H1 (cell line): ENCODE data around the gene GYPE. TPM values are rescaled to one million over a fixed set of nuclear protein-coding genes. Genes with fewer than 3 reads are reported as not detected.
"Not testable (repeated sequence)": the region's sequence is repeated elsewhere in the genome, so short reads cannot be mapped to it uniquely, and the experiment has no call there.

Experiments used
- CTCF ChIA-PET: fragments of 300-600 bp; sonication (Branson Sonifier 250); formaldehyde crosslinking; loops from one replicate; lab custom pipeline; 2021; ENCODE audit not compliant: partially characterized antibody; lab: Charles Lee
- POLR2A ChIA-PET: fragments of 300-600 bp; sonication (Branson Sonifier 250); formaldehyde crosslinking; loops from one replicate; lab custom pipeline; 2021; ENCODE audit warnings: inconsistent platforms; ENCODE audit not compliant: partially characterized antibody; lab: Charles Lee
- DNase-seq, 2 experiments: peaks; one replicate each; pipeline versions ENCODE4 v3.0.0 to v3.0.0-alpha.2; 2010 to 2022; ENCODE audit warnings: low spot score in 2 of 2, low read depth in 1 of 2, mixed read lengths in 1 of 2
- FAIRE-seq: peaks from 2 replicates; lab custom pipeline; 2011; peaks lifted over from hg19 to GRCh38; lab: Jason Lieb, UNC
- H2AFZ ChIP-seq: 2 replicates; pipeline ENCODE4 v1.8.1; 2012; ENCODE audit warnings: low read length, inconsistent platforms
- H2AK5ac ChIP-seq: 2 replicates; pipeline ENCODE4 v1.6.1; 2013; ENCODE audit warnings: low read depth, low read length
- H2BK120ac ChIP-seq: replicated peaks from 2 replicates; pipeline ENCODE3; 2013; ENCODE audit warnings: low read depth, low read length, inconsistent platforms
- H2BK12ac ChIP-seq: 2 replicates; pipeline ENCODE4 v1.6.1; 2013; ENCODE audit warnings: low read depth, low read length
- H2BK15ac ChIP-seq: 2 replicates; pipeline ENCODE4 v1.6.1; 2013; ENCODE audit warnings: low read length
- H2BK20ac ChIP-seq: 2 replicates; pipeline ENCODE4 v1.6.1; 2013; ENCODE audit warnings: low read length
- H2BK5ac ChIP-seq: 2 replicates; pipeline ENCODE4 v1.6.1; 2013; ENCODE audit warnings: low read depth, low read length
- H3K14ac ChIP-seq: 2 replicates; pipeline ENCODE4 v1.6.1; 2013; ENCODE audit warnings: inconsistent platforms; ENCODE audit not compliant: insufficient read length
- H3K18ac ChIP-seq: 2 replicates; pipeline ENCODE4 v1.6.1; 2013; ENCODE audit warnings: low read length; ENCODE audit errors: extremely low read depth
- H3K23ac ChIP-seq: 2 replicates; pipeline ENCODE4 v1.6.1; 2013; ENCODE audit warnings: inconsistent platforms; ENCODE audit not compliant: insufficient read length
- H3K23me2 ChIP-seq: 2 replicates; pipeline ENCODE4 v1.6.1; 2013; ENCODE audit warnings: low read depth, low read length
- H3K27ac ChIP-seq: 2 replicates; pipeline ENCODE4 v1.6.1; 2011; ENCODE audit warnings: low read depth, low read length, inconsistent platforms
- H3K27me3 ChIP-seq, 4 experiments: replicated peaks in 1 of 4; 1 replicate in 1 of 4; 2 replicates in 3 of 4; pipeline versions ENCODE4 v1.6.1 to v1.8.1; 2011 to 2013; ENCODE audit warnings: low read length in 3 of 4, mild to moderate bottlenecking in 3 of 4, inconsistent platforms in 2 of 4, mixed read lengths in 2 of 4, moderate library complexity in 1 of 4; ENCODE audit not compliant: control insufficient read depth in 3 of 4, insufficient read depth in 3 of 4; ENCODE audit errors: extremely low read depth in 1 of 4
- H3K36me3 ChIP-seq, 4 experiments: 2 replicates each; pipeline versions ENCODE4 v1.6.1 to v1.8.1; 2011 to 2013; ENCODE audit warnings: mild to moderate bottlenecking in 4 of 4, low read length in 3 of 4, moderate library complexity in 2 of 4, control low read depth in 1 of 4, inconsistent platforms in 1 of 4; ENCODE audit not compliant: insufficient read depth in 4 of 4, control insufficient read depth in 2 of 4
- H3K4ac ChIP-seq: replicated peaks from 2 replicates; pipeline ENCODE3; 2013; ENCODE audit warnings: low read length, low read depth, mixed read lengths, inconsistent platforms; ENCODE audit not compliant: insufficient read length
- H3K4me1 ChIP-seq, 4 experiments: replicated peaks in 1 of 4; 1 replicate in 1 of 4; 2 replicates in 3 of 4; pipeline versions ENCODE4 v1.6.1 to v1.8.1; 2011 to 2013; ENCODE audit warnings: low read length in 3 of 4, inconsistent platforms in 2 of 4, mixed read lengths in 1 of 4; ENCODE audit not compliant: insufficient read depth in 4 of 4, control insufficient read depth in 3 of 4
- H3K4me2 ChIP-seq, 2 experiments: 2 replicates each; pipeline versions ENCODE4 v1.6.1 to v1.8.1; 2011 to 2013; ENCODE audit warnings: low read depth in 2 of 2, low read length in 2 of 2, control low read depth in 1 of 2, inconsistent platforms in 1 of 2, mild to moderate bottlenecking in 1 of 2; ENCODE audit not compliant: insufficient read depth in 1 of 2
- H3K4me3 ChIP-seq, 4 experiments: fragments of 200-600, 300-600 bp in 1 of 4; sonication (generic), shearing (Covaris generic), sonication (Bioruptor Twin) in 1 of 4; 2 replicates each; pipeline versions ENCODE4 v1.5.1 to v1.8.1; 2011 to 2016; ENCODE audit warnings: low read length in 4 of 4, low read depth in 3 of 4, control low read depth in 2 of 4, inconsistent platforms in 2 of 4, mild to moderate bottlenecking in 2 of 4, mixed read lengths in 1 of 4, moderate library complexity in 1 of 4; ENCODE audit not compliant: insufficient read depth in 2 of 4; ENCODE audit errors: extremely low read depth in 1 of 4
- H3K56ac ChIP-seq: replicated peaks from 2 replicates; pipeline ENCODE3; 2013; ENCODE audit warnings: low read depth, mild to moderate bottlenecking, mixed read lengths, low read length, inconsistent platforms; ENCODE audit not compliant: insufficient read length
- H3K79me1 ChIP-seq: 2 replicates; pipeline ENCODE4 v1.6.1; 2013; ENCODE audit warnings: low read depth, low read length, control low read depth
- H3K79me2 ChIP-seq, 2 experiments: 2 replicates each; pipeline versions ENCODE4 v1.6.1 to v1.8.1; 2012 to 2013; ENCODE audit warnings: low read length in 2 of 2, mild to moderate bottlenecking in 2 of 2, inconsistent platforms in 1 of 2; ENCODE audit not compliant: insufficient read depth in 2 of 2, control insufficient read depth in 1 of 2
- H3K9ac ChIP-seq, 4 experiments: replicated peaks in 1 of 4; 1 replicate in 1 of 4; 2 replicates in 3 of 4; pipeline versions ENCODE4 v1.6.1 to v1.8.1; 2011 to 2013; ENCODE audit warnings: low read depth in 3 of 4, low read length in 3 of 4, control low read depth in 2 of 4, mild to moderate bottlenecking in 2 of 4, moderate library complexity in 2 of 4, inconsistent platforms in 1 of 4; ENCODE audit errors: extremely low read depth in 1 of 4
- H3K9me3 ChIP-seq, 2 experiments: 2 replicates each; pipeline versions ENCODE4 v1.6.1 to v1.8.1; 2012 to 2013; ENCODE audit warnings: mild to moderate bottlenecking in 2 of 2, moderate library complexity in 2 of 2, control low read depth in 1 of 2, inconsistent platforms in 1 of 2, low read depth in 1 of 2, low read length in 1 of 2, mixed read lengths in 1 of 2; ENCODE audit not compliant: insufficient read depth in 2 of 2
- H4K20me1 ChIP-seq, 2 experiments: replicated peaks in 1 of 2; 2 replicates each; pipeline versions ENCODE3 to v1.8.1; 2011 to 2013; ENCODE audit warnings: inconsistent platforms in 2 of 2, low read length in 2 of 2, mild to moderate bottlenecking in 1 of 2; ENCODE audit not compliant: insufficient read depth in 2 of 2, control insufficient read depth in 1 of 2
- H4K5ac ChIP-seq: 2 replicates; pipeline ENCODE4 v1.6.1; 2013; ENCODE audit warnings: low read length, low read depth, mixed read lengths, inconsistent platforms; ENCODE audit not compliant: insufficient read length
- H4K8ac ChIP-seq: 2 replicates; pipeline ENCODE4 v1.8.0; 2013; ENCODE audit warnings: mild to moderate bottlenecking, moderate library complexity, low read length, inconsistent platforms; ENCODE audit not compliant: insufficient read depth; ENCODE audit errors: extremely low read depth
- H4K91ac ChIP-seq: replicated peaks from 2 replicates; pipeline ENCODE3; 2013; ENCODE audit warnings: low read length, mixed read lengths, inconsistent platforms; ENCODE audit not compliant: insufficient read length
- WGBS, 2 experiments: shearing (Covaris generic) in 1 of 2; methylation state at CpG; one replicate each; pipeline versions ENCODE4 v1.1.6 to v1.1.7; 2013 to 2015; ENCODE audit warnings: low lambda C conversion rate in 2 of 2, mixed read lengths in 2 of 2, inconsistent platforms in 1 of 2, low coverage in 1 of 2, missing lambda C conversion rate in 1 of 2; ENCODE audit not compliant: insufficient replicate concordance in 2 of 2, insufficient coverage in 1 of 2, insufficient read length in 1 of 2; ENCODE audit errors: extremely low coverage in 1 of 2, missing lambda C conversion rate in 1 of 2; 5-methylcytosine and 5-hydroxymethylcytosine counted together
- long read RNA-seq, 2 experiments: library from RNA in 1 of 2; library from capped mRNA in 1 of 2; stranded (forward); transcript quantifications; one replicate each; pipeline ENCODE4 v2.0.0, GENCODE V29; 2021; ENCODE audit warnings: inconsistent platforms in 1 of 2
- polyA minus RNA-seq, 3 experiments: library from RNA; depleted of rRNA, polyadenylated mRNA; stranded (reverse); fragments of >200 nt; gene quantifications; 1 replicate in 2 of 3; 2 replicates in 1 of 3; pipeline ENCODE4 v1.2.3, GENCODE V29; 2011
- polyA plus RNA-seq, 7 experiments: library from polyadenylated mRNA; depleted of rRNA in 3 of 7; stranded (reverse) in 5 of 7; unstranded in 2 of 7; fragments of >200 nt in 5 of 7; fragments of 200-250 nt in 2 of 7; gene quantifications; 1 replicate in 5 of 7; 2 replicates in 1 of 7; 4 replicates in 1 of 7; pipeline versions ENCODE4 v1.2.1 to v1.2.3, GENCODE V29; 2011 to 2013; ENCODE audit warnings: missing spikeins in 2 of 7, mixed read lengths in 2 of 7
- total RNA-seq: library from RNA; stranded (reverse); fragmentation: NEBNext Ultra II Directional; extraction: Animal tissue kit (Norgen Biotek cat#: 25700); gene quantifications from 2 replicates; pipeline ENCODE4 v1.2.1, GENCODE V29; 2021

The GYPE gene
- total RNA-seq (not detected in 2 replicates), polyA plus RNA-seq (2011; rRNA removed) (not detected in 2 replicates), polyA minus RNA-seq (2011; rRNA and poly(A)+ RNA removed) (not detected in 2 replicates)
- not detected for polyA plus RNA-seq (2011; cell fraction: cytosol; rRNA removed)
- not detected for polyA plus RNA-seq (2011; cell fraction: nucleus; rRNA removed)
- not detected in 4 replicates for polyA plus RNA-seq (2012, experiment 1 of 2)
- polyA plus RNA-seq (2012, experiment 2 of 2): not detected
- polyA plus RNA-seq (2013, experiment 1 of 2): not detected
- polyA plus RNA-seq (2013, experiment 2 of 2): not detected
- not detected for polyA minus RNA-seq (2011; cell fraction: cytosol; rRNA and poly(A)+ RNA removed)
- not detected for polyA minus RNA-seq (2011; cell fraction: nucleus; rRNA and poly(A)+ RNA removed)
- long read RNA-seq, experiment 1: 0 reads
- long read RNA-seq, experiment 2: 0 reads

DNA sequence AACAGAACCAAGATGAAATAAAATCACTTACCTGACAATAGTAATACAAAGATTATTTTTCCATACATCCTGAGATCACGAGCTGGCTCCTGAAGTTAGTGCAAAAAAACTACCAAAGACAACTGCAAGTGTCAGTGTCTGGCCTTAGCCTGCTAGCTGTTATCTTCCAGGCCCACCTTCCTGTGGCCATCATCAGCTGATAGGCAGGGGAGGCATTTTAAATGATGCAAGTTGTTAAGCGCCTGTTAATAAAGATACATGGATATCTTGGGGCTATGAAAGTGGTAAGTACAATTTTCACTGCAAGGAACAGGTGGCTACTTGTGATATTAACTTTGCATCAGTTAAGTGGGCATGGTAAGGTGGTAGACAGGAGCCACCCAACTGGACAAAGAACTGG, at the start of gene GYPE:
GYPE (minus strand) TSS at position 120 of the 400 bp plus-strand sequence; CDS start at position 68, 52 bp downstream.
- H3K4me3 ChIP-seq, H2BK5ac ChIP-seq, H2AK5ac ChIP-seq, H4K5ac ChIP-seq, H3K23me2 ChIP-seq, H2BK20ac ChIP-seq, H3K18ac ChIP-seq, H4K8ac ChIP-seq, H3K56ac ChIP-seq, FAIRE-seq, H2BK15ac ChIP-seq, CTCF ChIA-PET, H3K27ac ChIP-seq, H3K27me3 ChIP-seq, H4K20me1 ChIP-seq, H3K79me1 ChIP-seq, H3K9ac ChIP-seq, H3K4me2 ChIP-seq, H4K91ac ChIP-seq, H3K4me1 ChIP-seq, H3K4ac ChIP-seq, H3K23ac ChIP-seq, H2BK12ac ChIP-seq, H3K79me2 ChIP-seq, H3K36me3 ChIP-seq, POLR2A ChIA-PET, H2BK120ac ChIP-seq, H3K14ac ChIP-seq, H2AFZ ChIP-seq, DNase-seq, H3K9me3 ChIP-seq: not testable (repeated sequence)
- 83% methylated on average over 2 of the region's 2 CpGs; no CpG with 5 or more reads in 1 of the 2 experiments for WGBS, 2 experiments

DNA sequence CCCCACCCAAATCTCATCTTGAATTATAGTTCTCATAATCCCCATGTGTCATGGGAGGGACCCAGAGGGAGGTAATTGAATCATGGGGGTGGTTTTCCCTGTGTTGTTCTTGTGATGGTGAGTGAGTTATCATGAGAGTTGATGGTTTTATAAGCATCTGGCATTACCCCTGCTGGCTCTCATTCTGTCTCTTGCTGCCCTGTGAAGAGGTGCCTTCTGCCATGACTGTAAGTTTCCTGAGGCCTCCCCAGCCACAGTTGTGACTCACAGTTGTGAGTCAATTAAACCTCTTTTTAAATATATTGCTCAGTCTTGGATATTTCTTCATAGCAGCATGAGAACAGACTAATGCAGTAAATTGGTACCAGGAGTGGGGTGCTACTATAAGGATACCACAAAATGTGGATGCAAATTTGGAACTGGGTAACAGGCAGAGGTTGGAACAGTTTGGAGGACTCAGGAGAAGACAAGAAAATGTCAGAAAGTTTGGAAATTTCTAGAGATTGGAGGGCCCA, 46.2 kb upstream of the GYPE start:
- H2BK15ac ChIP-seq, H3K4me3 ChIP-seq, FAIRE-seq, POLR2A ChIA-PET, H4K20me1 ChIP-seq, H2BK12ac ChIP-seq, H3K14ac ChIP-seq, H3K18ac ChIP-seq, H3K27me3 ChIP-seq, H2BK120ac ChIP-seq, DNase-seq, H4K8ac ChIP-seq, H2BK20ac ChIP-seq, H4K5ac ChIP-seq, H4K91ac ChIP-seq, H2AFZ ChIP-seq, H3K4me2 ChIP-seq, H3K4ac ChIP-seq, H3K4me1 ChIP-seq, H3K23me2 ChIP-seq, H3K56ac ChIP-seq, H3K9me3 ChIP-seq, H2AK5ac ChIP-seq, H3K79me2 ChIP-seq, H3K27ac ChIP-seq, H3K79me1 ChIP-seq, CTCF ChIA-PET, H2BK5ac ChIP-seq, H3K36me3 ChIP-seq, H3K23ac ChIP-seq, H3K9ac ChIP-seq: not testable (repeated sequence)
